Muscle of leg (tissue), 11 donors: ENCODE results near the gene YARS1. TPM values are rescaled to one million over a fixed set of nuclear protein-coding genes. Genes with fewer than 3 reads are reported as not detected.

Experiments
- DNase-seq: peaks from one replicate; pipeline ENCODE4 v3.0.0; 2013
- H3K27ac ChIP-seq: one replicate; pipeline ENCODE4 v1.5.1; 2013; ENCODE audit warnings: mild to moderate bottlenecking, low read length, control low read depth
- H3K27me3 ChIP-seq: one replicate; pipeline ENCODE4 v1.6.1; 2013; ENCODE audit warnings: low read length; ENCODE audit not compliant: control insufficient read depth, insufficient read depth
- H3K36me3 ChIP-seq: one replicate; pipeline ENCODE4 v1.6.1; 2013; ENCODE audit warnings: low read length; ENCODE audit not compliant: control insufficient read depth, insufficient read depth
- H3K4me1 ChIP-seq: one replicate; pipeline ENCODE4 v1.6.1; 2013; ENCODE audit warnings: low read length; ENCODE audit not compliant: control insufficient read depth, insufficient read depth
- H3K4me3 ChIP-seq: one replicate; pipeline ENCODE4 v1.5.1; 2013; ENCODE audit warnings: low read length, control low read depth
- H3K9me3 ChIP-seq: replicated peaks from 2 replicates; pipeline ENCODE4 v1.6.1; 2013; ENCODE audit warnings: low read depth, low read length; ENCODE audit not compliant: control insufficient read depth
- WGBS: methylation state at CpG from one replicate; pipeline ENCODE4 v1.1.5; 2013; ENCODE audit warnings: missing lambda C conversion rate; ENCODE audit not compliant: insufficient coverage; 5-methylcytosine and 5-hydroxymethylcytosine counted together
- polyA plus RNA-seq, 8 donors: library from polyadenylated mRNA; unstranded; fragments of 120-200 nt; gene quantifications; one replicate each; pipeline versions ENCODE4 v1.2.1 to v1.2.3, GENCODE V29; 2013; ENCODE audit warnings: inconsistent platforms in 1 of 8, low replicate concordance in 1 of 8; ENCODE audit not compliant: insufficient read length in 8 of 8, insufficient read depth in 1 of 8
- total RNA-seq: library from RNA; stranded (reverse); fragments of 120-200 nt; gene quantifications from one replicate; pipeline ENCODE4 v1.2.4, GENCODE V29; 2013

The YARS1 gene
- total and polyA plus RNA-seq, 9 donors = 35.3 to 56.7 (median 43.4) TPM

DNA sequence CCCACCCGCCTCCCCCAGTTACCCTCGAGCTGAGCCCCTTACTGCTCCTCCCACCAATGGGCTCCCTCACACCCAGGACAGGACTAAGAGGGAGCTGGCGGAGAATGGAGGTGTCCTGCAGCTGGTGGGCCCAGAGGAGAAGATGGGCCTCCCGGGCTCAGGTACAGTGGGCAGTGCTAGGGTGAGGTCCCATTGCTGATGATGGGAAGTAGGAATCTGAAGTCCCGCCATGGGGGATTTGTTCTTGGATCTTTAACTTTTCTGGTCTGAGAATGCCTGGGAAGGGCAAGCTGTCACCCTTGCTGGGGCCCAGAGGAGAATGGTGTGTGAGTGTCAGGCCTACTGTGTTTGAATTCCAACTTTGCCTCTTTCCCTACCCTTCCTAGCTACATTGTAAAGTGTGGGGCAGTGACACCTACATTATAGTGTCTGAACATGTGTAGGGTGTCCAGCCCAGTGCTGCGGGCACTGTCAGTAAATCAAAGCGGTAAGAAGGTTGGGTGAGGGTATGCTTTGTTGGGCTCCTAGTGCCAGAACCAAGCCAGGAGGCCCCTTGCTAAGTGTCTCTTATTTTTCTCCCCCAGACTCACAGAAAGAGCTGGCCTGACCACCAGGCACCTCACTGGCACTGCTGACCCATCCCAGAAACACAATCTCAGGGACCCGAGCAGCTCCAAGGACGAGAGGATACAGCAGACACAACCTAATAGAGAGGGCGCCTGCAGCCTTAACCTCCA is 44.7 kb downstream of the YARS1 start:
- Histone ChIP-seq H3K36me3 (peaks cover 52% of the 10 kb centered on the region), H3K9me3 (no peaks in the 10 kb centered on the region), H3K27me3 (no peaks in the 10 kb centered on the region), H3K27ac (no peak overlapping the region), H3K4me3 (no peak overlapping the region), H3K4me1 (peaks cover 54% of the 10 kb centered on the region)
- no peak for DNase-seq
- WGBS = 69% methylated on average over 4 of the region's 10 CpGs

DNA sequence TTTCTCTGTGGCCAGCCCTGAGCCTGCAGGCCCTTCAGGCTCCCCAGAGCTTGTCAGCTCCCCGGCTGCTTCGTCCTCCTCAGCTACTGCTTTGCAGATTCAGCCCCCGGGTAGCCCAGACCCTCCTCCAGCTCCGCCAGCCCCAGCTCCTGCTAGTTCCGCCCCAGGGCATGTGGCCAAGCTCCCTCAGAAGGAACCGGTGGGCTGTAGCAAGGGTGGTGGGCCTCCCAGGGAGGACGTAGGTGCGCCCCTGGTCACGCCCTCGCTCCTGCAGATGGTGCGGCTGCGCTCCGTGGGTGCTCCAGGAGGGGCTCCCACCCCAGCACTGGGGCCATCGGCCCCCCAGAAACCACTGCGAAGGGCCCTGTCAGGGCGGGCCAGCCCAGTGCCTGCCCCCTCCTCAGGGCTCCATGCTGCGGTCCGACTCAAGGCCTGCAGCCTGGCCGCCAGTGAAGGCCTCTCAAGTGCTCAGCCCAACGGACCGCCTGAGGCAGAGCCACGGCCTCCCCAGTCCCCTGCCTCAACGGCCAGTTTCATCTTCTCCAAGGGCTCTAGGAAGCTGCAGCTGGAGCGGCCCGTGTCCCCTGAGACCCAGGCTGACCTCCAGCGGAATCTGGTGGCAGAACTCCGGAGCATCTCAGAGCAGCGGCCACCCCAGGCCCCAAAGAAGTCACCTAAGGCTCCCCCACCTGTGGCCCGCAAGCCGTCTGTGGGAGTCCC is 45.4 kb downstream of the YARS1 start:
- DNase-seq = no peak
- Histone ChIP-seq H3K36me3 (peaks cover 51% of the 10 kb centered on the region), H3K27me3 (no peaks in the 10 kb centered on the region), H3K27ac (no peak overlapping the region), H3K4me1 (peaks cover 59% of the 10 kb centered on the region), H3K4me3 (no peak overlapping the region), H3K9me3 (no peaks in the 10 kb centered on the region)
- WGBS = 55% methylated on average over 21 of the region's 30 CpGs

DNA sequence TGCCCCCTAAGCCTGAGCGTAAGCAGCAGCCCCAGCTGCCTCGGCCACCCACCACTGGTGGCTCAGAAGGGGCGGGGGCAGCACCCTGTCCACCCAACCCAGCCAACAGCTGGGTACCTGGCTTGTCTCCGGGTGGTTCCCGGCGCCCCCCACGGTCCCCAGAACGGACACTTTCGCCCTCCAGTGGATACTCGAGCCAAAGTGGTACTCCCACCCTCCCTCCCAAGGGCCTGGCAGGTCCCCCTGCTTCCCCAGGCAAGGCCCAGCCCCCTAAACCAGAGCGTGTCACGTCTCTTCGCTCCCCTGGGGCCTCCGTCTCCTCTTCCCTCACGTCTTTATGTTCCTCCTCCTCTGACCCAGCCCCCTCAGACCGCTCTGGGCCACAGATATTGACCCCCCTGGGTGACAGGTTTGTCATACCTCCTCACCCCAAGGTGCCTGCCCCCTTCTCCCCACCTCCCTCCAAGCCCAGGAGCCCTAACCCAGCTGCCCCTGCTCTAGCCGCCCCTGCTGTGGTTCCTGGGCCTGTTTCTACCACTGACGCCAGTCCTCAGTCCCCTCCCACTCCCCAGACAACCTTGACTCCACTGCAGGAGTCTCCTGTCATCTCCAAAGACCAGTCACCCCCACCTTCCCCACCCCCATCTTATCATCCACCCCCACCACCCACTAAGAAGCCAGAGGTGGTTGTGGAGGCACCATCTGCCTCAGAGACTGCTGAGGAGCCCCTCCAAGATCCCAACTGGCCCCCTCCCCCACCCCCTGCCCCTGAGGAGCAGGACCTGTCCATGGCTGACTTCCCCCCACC is 46.2 kb downstream of the YARS1 start:
- H3K36me3 ChIP-seq = peaks cover 51% of the 10 kb centered on the region
- no peaks in the 10 kb centered on the region for H3K9me3 ChIP-seq
- H3K27me3 ChIP-seq = no peaks in the 10 kb centered on the region
- no peak overlapping the region for H3K4me3 ChIP-seq
- no peak for DNase-seq
- H3K27ac ChIP-seq = no peak overlapping the region
- peaks cover 66% of the 10 kb centered on the region for H3K4me1 ChIP-seq
- 67% methylated on average over 10 of the region's 18 CpGs for WGBS

DNA sequence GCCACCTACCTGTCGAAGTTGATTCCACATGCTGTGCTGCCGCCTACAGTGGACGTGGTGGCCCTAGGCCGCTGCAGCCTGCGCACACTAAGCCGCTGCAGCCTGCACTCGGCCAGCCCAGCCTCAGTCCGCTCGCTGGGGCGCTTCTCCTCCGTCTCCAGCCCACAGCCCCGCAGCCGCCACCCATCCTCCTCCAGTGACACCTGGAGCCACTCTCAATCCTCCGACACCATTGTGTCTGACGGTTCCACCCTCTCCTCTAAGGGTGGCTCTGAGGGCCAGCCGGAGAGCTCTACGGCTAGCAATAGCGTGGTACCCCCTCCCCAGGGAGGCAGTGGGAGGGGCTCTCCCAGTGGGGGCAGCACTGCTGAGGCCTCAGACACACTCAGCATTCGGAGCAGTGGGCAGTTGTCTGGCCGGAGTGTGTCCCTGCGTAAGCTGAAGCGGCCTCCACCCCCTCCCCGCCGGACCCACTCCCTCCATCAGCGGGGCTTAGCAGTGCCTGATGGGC is 46.9 kb downstream of the YARS1 start:
- 86% methylated on average over 19 of the region's 25 CpGs for WGBS
- Histone ChIP-seq H3K36me3 (peaks cover 44% of the 10 kb centered on the region), H3K27ac (no peak overlapping the region), H3K4me1 (peaks cover 65% of the 10 kb centered on the region), H3K4me3 (no peak overlapping the region), H3K9me3 (no peaks in the 10 kb centered on the region), H3K27me3 (no peaks in the 10 kb centered on the region)
- DNase-seq = no peak

DNA sequence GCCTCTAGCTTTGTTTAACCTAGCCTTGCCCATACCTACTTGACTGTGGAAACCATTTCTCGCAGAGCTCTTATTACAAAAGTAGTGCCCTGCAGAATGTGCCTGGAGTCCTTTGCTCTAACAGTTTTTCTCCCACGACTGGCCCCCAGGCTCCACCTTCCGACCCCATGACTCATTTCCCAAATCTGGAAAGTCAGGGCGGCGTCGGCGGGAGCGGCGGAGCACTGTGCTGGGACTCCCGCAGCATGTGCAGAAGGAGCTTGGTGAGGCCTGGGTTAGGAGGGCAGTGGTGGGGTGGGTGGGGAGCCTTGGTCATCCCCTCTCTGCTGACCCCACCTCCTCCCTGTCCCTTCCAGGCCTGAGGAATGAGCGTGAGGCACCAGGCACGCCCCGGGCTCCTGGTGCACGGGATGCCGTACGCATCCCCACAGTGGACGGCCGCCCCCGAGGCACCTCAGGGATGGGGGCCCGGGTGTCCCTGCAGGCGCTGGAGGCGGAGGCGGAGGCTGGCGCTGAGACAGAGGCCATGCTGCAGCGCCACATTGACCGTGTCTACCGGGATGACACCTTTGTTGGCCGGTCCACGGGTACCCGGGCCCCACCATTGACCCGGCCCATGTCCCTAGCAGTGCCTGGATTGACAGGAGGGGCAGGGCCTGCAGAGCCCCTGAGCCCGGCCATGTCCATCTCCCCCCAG is 47.5 kb downstream of the YARS1 start:
- Histone ChIP-seq H3K4me3 (no peak overlapping the region), H3K36me3 (peaks cover 39% of the 10 kb centered on the region), H3K27me3 (no peaks in the 10 kb centered on the region), H3K4me1 (peaks cover 62% of the 10 kb centered on the region), H3K27ac (no peak overlapping the region), H3K9me3 (no peaks in the 10 kb centered on the region)
- no peak for DNase-seq
- 82% methylated on average over 23 of the region's 32 CpGs for WGBS

DNA sequence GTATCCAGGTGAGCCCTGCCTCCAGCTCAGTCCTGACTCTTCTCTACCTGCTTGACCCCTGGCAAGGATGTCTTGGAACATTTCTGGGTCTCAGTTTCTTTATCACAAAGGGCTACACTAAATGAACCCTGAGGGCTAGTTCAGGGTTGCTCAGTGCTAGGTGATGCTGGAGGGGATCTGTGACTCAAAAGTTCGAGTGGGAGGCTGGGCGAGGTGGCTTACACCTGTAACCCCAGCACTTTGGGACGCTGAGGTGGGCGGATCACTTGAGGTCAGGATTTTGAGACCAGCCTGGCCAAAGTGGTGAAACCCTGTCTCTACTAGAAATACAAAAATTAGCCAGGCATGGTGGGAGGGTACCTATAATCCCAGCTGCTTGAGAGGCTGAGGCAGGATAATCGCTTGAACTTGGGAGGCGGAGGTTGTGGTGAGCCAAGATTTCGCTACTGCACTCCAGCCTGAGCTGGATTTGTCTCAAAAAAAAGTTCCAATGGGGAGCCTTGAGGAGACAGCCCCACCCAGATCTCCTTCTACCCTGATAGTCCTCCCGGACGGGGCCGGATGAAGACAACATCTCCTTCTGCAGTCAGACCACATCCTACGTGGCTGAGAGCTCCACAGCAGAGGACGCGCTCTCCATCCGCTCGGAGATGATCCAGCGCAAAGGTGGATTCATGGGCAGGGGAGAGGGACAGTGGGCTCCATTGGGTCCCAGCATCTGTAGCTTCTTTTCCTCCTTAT is 48.9 kb downstream of the YARS1 start:
- H3K9me3 ChIP-seq = no peaks in the 10 kb centered on the region
- 60% methylated on average over 3 of the region's 16 CpGs for WGBS
- H3K27ac ChIP-seq = no peak overlapping the region
- H3K36me3 ChIP-seq = peaks cover 27% of the 10 kb centered on the region
- no peaks in the 10 kb centered on the region for H3K27me3 ChIP-seq
- peak; percentile 44 for DNase-seq
- peaks cover 49% of the 10 kb centered on the region for H3K4me1 ChIP-seq
- H3K4me3 ChIP-seq = no peak overlapping the region

DNA sequence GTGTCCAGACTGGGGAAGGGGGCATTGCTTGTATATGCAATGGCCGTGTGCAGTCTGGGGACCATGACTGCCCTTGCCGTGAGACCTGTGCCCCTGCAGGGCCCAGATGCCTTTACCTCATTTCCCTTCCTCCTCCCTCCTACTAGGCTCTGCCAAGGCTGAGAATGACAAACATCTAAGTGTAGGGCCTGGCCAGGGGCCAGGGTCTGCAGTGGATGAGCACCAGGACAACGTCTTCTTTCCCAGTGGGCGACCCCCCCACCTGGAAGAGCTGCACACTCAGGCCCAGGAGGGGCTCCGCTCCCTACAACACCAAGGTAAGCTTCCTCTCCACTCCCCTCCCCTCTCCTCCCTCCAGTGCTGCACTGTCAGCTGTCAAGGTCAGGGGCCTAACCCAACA is 49.5 kb downstream of the YARS1 start:
- Histone ChIP-seq H3K4me3 (no peak overlapping the region), H3K27ac (no peak overlapping the region), H3K36me3 (peaks cover 25% of the 10 kb centered on the region), H3K9me3 (no peaks in the 10 kb centered on the region), H3K27me3 (no peaks in the 10 kb centered on the region), H3K4me1 (peaks cover 44% of the 10 kb centered on the region)
- WGBS = 37% methylated on average over 3 of the region's 5 CpGs
- no peak for DNase-seq

DNA sequence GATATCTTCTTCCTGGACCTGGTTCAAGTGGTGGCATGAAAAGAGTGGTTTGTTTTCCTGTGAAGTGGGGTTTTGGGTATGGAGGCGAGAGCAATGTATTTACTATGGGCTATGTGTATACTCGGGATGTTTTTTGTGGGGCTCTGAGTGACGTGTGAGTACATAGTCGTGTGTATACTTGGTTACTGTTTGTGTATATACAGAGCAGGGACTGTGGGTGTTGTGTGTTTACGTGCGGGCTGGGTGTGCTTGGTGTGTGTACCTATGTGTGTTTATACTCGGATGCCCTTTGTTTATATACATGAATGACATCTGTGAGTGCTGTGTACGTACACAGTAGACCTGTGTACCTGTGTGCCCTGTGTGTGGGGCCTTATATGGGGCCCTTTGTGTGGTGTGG is 50.0 kb downstream of the YARS1 start:
- H3K4me3 ChIP-seq = no peak overlapping the region
- no peak for DNase-seq
- H3K27me3 ChIP-seq = no peaks in the 10 kb centered on the region
- H3K9me3 ChIP-seq = no peaks in the 10 kb centered on the region
- no peak overlapping the region for H3K27ac ChIP-seq
- 62% methylated on average over 8 of the region's 8 CpGs for WGBS
- peaks cover 25% of the 10 kb centered on the region for H3K36me3 ChIP-seq
- H3K4me1 ChIP-seq = peaks cover 39% of the 10 kb centered on the region

DNA sequence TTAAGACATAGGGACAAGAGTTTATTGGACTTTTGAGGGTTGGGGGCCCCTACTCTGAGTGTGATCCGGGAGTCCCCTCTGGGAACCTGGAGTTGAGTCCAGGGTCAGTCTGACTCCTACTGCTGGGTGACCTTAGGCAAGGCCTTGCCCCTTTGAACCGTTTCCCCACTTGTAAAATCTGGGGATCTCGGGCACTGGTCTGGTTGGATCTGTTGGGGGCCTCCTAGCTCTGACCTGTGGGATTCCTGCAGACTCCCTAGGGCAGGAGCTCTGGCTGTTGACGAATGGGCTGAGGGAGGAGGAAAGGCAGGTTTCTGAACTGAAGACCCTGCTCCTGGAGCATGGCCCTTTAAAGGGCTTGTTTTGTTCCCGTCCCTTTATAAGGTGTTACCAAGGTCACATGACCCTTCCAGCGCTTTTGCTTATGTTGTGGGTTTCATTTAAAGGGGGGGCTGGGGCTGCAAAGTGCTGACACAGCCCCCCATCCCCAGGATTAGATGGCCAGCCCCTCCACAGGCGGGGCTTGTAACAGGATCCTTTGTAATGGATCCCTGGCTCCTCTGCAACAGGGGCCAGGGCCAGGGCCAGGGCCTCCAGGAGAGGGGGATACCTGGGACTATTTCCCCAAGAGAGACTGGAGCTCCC is 50.7 kb downstream of the YARS1 start:
- 43% methylated on average over 6 of the region's 7 CpGs for WGBS
- Histone ChIP-seq H3K27ac (no peak overlapping the region), H3K9me3 (no peaks in the 10 kb centered on the region), H3K36me3 (peaks cover 18% of the 10 kb centered on the region), H3K4me3 (no peak overlapping the region), H3K4me1 (peaks cover 33% of the 10 kb centered on the region), H3K27me3 (no peaks in the 10 kb centered on the region)
- no peak for DNase-seq
